Measurements from ENCODE around the gene MTF2.
A peak's percentile ranks its signal among the peaks of the same experiment; 100 is the strongest.
"Not testable (repeated sequence)": the region's sequence is repeated elsewhere in the genome, so short reads cannot be mapped to it uniquely, and the experiment has no call there.

MTF2 gene

DNA sequence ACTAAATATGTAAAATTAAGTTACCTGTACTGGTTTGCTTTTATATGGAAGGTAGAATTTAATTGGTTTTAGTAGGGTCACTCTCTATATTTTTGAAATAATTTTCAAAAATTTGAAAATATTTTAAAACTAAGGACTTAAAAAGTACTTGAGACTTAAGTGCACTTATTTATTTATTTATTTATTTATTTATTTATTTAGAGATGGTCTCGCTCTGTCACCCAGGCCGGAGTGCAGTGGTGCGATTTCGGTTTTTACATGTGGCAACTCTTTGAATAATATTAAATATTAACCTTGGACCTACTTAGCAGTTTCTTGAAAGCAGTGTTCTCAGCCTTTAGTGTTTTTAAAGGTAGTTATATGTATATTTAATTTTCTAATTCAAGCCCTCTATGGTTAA lies 64.7 kb downstream of the MTF2 start:
- no peak for FAIRE-seq

DNA sequence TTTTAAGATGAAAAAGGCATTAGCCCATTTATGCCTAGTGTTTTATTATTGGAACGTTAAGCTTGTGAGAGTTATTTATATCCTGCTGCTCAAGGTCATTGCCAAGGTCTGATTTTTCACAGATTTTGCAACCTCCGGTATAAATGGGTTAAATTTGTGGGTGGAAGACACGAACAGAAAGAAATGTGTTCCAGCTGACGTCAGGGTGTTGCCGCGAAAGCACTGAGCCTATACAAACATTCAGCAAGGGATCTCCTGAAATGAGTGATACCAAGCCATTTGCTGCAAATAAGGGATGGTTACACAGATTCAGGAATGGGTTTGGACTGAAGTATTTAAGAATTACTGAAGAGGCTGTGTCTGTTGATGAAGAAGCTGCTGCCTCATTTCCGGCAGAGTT lies 68.9 kb downstream of the MTF2 start:
- FAIRE-seq, result no peak

DNA sequence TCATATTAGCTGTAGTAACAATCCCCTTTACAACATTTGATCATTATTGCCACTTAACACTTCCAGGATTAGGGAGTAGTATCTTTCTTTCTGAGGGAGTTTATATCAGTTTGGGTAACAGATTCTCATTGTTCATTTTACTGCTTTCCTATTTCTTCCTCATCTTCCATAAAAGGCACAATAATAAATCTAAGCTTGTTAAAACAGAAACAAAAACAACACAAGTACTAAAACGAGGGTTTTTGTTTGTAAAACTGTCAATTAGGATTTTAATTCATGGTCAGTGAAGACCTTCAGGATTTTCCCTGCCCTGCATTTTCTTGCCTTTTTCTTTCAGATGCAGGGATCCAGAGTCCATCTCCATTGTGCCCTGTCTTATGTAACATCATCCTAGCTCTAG lies 71.6 kb downstream of the MTF2 start:
- no peak for FAIRE-seq

DNA sequence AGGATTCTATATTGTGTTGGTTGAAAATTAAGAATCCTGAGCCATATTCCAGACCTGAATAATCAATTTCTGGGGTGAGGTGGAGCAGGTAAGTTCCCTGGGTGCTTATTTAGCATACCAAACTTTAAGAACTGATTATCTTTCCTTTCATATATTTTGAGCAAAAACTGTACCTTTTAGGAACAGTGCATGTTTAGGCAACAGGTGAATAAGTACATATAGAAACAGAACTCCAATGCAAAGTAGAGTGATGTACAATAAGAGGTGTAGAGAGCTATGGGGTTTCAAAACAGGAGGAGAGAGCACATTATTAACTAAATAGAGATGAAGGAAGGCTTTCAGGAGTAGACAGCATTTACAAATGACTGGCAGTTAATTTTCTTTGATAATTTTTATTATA lies 72.4 kb downstream of the MTF2 start:
- FAIRE-seq, result no peak

DNA sequence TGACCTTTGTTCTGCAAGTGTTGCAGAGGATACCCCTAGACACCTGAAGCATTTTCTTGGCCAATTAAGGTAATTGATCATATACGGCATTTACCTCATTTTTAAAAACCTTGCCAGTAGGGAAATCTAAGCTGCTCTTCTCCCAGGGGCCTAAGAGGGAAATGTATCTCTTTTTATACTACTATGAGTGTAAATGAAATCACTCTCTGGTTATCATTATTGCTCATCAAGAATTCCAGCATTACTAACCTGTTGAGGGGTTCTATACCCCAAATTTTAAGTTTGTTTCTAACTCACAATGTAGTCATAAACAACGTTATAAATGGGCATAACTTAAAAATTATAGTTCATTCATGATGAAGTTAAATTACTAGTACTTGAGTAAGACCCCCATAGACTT lies 73.8 kb downstream of the MTF2 start:
- no peak for FAIRE-seq

DNA sequence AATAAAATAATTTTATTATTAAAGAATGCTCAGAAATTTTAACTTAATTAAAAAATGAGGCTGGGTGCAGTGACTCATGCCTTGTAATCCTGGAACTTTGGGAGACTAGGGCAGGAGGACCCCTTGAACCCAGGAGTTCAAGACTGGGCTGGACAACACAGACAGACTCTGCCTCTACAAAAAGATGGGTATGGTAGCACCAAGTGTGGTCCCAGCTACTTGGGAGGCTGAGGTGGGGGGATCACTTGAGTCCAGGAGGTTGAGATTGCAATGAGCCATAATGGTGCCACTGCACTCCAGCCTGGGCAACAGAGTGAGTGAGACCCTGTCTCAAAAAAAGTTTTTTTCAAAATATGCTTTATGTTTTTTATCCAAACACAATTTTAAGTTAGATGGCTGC lies 75.8 kb downstream of the MTF2 start:
- FAIRE-seq, result no peak

DNA sequence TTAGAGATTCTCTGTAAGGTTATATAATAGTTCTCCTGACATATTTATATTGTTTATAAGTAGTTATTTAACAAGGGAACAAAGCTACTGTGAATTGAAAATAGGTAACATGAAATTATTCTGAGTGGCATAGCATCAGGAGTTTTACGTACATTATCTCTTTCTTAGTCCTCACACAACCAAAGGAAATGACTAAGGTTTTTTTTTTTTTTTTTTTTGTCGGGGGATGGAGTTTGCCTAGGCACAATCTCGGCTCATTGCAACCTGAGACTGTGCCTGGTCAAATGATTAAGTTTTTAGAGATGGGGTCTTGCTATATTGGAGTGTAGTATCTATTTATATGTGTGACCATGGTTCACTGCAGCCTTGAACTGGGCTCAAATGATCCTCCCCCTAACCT lies 76.3 kb downstream of the MTF2 start:
- no peak for FAIRE-seq

DNA sequence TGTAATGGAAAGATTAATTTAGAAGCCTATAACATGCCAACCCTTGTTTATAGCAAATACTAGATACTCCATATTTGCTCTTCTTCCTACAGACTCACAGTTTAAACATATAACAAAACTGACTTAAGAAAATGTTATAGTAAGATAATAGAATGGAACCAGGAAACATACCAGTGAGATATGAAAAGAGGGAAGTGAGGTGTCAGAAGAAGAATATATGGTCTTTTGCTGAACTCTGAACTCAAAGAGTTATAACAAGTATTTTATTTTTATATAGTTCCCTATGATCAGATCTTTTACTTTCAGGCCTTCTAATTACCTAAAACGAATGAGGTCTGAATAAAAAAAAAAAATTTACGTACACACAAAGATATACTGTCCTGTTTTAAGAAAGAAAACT lies 80.3 kb downstream of the MTF2 start:
- FAIRE-seq, result no peak

DNA sequence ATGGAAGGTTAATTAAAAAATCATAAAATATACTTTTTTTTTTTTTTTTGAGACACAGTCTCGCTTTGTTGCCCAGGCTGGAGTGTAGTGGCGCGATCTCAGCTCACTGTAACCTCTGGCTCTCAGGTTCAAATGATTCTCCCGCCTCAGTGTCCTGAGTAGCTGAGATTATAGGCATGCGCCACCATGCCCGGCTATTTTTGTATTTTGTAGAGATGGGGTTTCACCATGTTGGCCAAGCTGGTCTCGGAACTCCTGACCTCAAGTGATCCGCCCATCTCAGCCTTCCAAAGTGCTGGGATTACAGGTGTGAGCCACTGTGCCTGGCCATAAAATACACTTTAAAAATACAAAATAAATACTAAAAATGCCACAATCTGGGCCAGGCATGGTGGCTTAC lies 84.2 kb downstream of the MTF2 start:
- FAIRE-seq, result not testable (repeated sequence)

DNA sequence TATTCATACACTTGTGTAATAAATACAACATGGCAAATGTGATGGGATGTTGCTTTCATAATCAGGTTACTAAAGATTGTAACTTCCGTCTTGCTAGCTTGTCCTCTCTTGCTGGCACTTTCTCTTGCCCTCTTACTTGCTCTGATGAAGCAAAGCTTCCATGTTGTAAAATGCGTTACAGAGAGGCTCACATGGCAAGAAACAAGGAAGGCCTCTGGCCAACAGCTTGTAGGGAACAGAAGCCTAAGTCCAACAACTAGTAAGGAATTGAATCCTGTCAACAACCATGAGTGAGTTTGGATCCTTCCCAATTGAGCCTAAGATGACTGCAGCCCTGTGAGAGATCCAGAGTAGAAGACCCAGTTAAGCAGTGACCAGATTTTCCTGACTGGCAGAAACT lies 85.7 kb downstream of the MTF2 start:
- FAIRE-seq, result no peak

DNA sequence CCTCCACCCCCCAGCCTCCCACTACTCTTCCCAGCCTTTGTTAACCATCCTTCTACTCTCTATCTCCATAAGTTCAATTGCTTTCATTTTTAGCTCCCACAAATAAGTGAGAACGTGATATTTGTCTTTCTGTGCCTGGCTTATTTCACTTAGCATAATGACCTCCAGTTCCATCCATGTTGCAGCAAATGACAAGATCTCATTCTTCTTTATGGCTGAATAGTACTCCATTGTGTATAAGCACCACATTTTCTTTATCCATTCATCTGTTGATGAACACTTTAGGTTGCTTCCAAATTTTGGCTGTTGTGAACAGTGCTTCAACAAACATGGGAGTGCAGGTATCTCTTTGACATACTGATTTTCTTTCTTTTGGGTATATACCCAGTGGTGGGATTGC lies 86.8 kb downstream of the MTF2 start:
- not testable (repeated sequence) for FAIRE-seq

DNA sequence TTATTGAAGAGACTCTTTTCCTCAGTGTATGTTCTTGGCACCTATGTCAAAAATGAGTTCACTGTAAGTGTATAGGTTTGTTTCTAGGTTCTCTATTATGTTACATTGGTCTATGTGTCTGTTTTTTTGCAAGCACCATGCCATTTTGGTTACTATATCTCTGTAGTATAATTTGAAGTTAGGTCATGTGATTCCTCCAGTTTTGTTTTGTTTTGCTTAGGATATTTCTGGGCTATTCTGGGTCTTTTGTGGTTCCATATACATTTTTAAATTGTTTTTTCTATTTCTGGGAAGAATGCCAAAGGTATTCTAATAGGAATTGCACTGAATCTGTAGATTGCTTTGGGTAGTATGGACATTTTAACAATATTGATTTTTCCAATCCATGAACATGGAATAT lies 87.9 kb downstream of the MTF2 start:
- FAIRE-seq, result no peak

DNA sequence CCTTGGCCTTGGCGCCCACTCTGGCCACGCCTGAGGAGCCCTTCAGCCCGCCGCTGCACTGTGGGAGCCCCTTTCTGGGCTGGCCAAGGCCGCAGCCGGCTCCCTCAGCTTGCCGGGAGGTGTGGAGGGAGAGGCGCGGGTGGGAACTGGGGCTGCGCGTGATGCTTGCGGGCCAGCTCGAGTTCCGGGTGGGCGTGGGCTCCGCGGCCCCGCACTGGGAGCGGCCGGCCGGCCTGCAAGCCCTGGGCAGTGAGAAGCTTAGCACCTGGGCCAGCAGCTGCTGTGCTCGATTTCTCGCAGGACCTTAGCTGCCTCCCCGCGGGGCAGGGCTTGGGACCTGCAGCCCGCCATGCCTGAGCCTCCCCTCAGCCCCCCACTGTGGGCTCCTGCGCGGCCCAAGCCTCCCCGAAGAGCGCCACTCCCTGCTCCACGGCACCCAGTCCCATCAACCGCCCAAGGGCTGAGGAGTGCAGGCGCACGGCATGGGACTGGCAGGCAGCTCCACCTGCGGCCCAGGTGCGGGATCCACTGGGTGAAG lies 91.1 kb downstream of the MTF2 start:
- not testable (repeated sequence) for FAIRE-seq

DNA sequence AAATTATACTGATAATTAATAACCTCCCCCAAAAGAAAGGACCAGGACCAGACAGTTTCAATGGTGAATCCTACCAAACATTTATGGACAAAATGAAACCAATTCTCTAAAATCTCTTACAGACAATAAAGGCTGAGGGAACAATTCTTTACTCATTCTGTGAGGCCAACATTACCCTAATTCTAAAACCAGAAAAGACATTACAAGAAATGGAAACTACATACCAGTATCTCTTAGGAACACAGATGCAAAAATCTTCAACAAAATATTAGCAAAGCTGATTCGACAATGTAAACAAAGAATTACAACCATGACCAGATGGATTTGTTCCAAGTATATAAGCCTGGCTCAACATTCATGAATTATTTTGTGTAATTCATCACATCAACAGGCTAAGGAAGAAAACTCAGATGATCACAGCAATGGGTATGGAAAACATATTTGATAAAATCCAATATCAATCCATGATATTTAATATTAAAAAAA lies 92.5 kb downstream of the MTF2 start:
- FAIRE-seq, result no peak

DNA sequence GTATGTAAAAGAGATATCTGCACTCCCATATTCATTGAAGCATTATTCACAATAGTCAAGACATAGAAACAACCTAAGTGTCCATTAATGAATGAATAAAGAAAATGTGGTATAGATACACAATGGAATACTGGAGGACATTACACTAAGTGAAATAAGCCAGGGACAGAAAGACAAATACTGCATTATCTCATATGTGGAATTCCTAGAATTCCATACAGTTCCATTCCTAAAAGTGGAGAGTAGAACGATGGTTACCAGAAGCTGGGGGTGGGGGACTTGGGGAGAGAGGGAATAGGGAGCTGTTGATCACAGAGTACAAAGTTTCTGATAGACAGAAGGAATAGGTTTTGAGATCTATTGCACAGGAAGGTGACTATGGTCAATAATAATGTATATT lies 93.7 kb downstream of the MTF2 start:
- no peak for FAIRE-seq

DNA sequence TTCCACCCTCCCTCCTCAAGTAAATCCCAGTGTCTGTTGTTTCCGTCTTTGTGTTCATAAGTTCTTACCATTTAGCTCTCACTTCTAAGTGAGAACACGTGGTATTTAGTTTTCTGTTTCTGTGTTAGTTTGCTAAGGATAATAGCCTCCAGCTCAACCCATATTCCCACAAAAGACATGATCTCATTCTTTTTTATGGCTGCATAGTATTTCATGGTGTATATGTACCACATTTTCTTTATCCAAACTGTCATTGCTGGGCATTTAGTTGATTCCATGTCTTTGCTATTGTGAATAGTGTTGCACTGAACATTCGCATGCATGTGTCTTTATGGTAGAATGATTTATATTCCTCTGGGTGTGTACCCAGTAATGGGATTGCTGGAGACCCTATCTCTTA lies 95.6 kb downstream of the MTF2 start:
- not testable (repeated sequence) for FAIRE-seq

DNA sequence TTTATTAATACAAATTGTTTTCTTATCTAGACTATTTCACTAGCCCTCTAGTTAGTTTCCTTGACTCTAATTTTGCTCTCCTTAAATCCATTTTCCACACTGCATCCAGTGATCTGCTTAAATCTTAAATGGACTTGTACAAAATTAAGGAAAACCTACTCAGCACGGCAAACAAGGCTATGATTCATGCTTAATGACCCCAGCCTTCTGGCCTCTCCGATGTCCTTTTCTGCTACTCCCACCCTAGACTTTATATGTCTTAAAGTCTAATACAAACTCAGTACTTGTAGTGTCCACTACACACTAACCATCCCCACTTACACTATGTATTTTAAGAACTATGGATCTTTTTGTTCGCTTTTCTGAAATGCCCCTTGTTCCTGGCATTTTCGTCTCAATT lies 98.9 kb downstream of the MTF2 start:
- no peak for FAIRE-seq

DNA sequence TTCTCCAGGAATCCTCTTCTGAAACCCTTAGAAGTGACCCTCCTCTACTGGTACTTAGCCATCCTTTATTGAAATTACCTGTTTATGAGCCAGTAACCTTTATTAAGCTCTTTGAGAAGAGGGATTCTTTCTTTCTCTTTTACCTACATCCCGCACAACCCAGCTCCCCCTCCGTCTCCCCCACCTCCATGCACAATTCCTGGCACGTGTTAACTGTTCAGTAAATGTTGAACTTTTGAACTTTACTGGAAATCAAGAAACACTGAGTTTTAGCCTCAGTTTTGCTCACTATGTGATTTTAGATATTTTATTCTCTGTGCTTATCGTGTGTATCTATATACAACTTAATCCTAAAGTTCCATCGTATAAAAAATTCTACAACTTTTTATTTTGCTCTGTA lies 99.3 kb downstream of the MTF2 start:
- no peak for FAIRE-seq

DNA sequence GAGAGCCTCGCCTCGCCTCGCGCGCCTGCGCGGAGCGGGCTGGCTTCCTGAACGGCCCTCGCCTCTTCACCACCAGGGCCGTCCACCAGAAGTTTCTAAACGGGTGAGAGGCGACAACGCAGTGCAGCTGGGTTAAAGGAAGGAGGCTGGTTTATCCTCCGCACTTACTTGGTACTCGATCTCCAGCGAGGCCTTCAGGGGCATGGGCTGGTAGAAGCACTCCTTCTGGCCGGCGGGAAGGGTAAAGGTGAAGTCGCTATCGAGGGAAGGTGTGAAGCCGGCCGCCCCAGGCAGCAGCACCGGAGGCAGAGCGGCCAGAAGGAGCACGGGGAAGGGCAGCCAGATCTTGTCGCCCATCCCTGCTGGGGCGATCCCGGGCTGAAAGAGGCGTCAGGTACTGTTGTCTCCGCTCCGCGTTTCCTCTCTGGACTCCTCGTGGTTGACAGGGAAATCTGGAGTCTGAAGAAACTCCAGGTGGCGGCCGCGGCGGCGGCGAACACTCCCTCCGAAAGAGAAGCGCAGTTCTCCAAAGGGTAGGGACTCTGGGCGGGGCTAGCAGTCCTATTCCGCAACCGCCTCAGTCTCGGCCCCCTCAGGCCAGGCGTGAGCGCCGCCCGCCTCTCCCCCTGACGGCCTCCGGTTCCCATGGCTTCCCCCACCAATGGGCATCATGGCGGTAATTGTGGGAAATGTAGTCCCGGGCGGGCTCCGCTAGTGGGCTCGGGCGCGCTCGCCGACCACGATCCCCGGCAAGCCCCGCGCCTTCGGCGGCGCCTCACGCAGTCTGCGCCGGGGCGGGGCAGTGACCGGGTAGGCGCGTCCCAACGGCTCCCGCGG lies 101.0 kb downstream of the MTF2 start, which contains the start of gene TMED5:
TSS of gene TMED5 (minus strand) at position 528 of the 837 bp plus-strand sequence. CDS start at position 357, 171 bp downstream.
- FAIRE-seq, result peak; percentile 95

DNA sequence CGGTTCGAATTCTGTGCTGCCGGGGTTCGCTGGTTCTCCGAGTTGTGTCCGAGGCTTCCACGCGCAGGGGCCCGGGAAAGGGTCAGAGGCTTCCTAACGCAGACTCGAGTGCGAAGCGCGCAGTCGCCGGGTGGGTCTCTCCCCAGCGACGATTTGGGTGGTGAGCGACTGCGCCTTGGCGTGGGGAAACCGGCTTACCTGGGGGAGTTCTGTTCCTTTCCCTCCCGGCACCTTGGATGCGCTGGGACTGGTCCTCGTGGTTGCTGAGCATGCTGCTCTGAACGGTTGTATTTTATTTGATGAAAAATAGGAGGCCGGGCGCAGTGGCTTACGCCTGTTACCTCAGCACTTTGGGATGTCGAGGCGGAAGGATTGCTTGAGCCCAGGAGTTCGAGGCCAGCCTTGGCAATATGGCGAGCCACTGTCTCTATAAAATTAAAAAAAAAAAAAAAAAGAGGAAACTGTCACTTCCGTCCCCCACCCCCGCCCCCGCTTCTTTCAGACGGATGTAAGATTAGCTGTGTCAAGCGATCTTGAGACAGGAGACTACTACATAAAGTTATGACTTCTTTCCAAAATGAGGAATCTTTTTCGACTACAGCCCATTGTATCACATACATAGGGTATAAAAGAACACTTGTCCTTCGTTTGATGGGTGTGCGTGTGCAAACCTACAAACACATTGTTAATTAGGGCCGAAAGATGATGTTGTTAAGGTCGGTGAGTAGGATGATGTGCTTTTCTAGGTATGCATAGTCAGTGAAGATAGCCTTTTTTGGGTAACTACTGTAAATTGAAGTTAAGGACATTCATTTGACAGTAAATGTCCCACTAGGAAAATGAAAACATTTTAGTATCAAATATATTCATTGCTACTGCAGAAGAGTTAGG lies 101.9 kb downstream of the MTF2 start, which contains the start of gene CCDC18:
TSS of gene CCDC18 (plus strand) at position 2 of the 891 bp plus-strand sequence. CDS start 2,638 bp downstream, outside the sequence.
- FAIRE-seq, result no peak

DNA sequence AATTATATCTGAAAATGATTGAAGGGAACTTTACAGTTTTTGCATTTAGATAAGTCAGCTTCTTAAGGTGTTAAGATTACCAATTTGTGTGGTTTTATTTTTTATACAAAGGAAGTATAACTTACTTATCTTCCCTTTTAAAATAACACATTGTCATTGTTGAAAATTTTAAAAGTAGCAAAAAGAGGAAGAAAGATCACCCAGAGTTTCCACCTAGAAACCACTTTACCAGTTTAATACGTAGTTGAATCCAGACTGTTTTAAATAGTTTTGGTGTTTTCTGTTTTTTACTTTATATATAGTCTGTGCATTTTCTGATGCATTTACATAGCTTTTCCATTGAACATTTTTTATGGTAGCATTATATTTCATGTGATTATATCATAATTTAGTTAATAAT lies 107.6 kb downstream of the MTF2 start:
- no peak for FAIRE-seq

Data from A204.1 (cell line).